C4-2B (cell line): ENCODE results near the gene PLAAT2.

ENCODE experiments used
- ZFX ChIP-seq: fragments of 450-650 bp; IDR thresholded peaks from 2 replicates; pipeline ENCODE4 v1.6.1; 2017
- TF ChIP-seq, protein P1 (sequence below): fragments of 450-650 bp; conservative IDR thresholded peaks from 2 replicates; pipeline ENCODE4 v1.5.1; 2017; ENCODE audit warnings: mild to moderate bottlenecking

DNA sequence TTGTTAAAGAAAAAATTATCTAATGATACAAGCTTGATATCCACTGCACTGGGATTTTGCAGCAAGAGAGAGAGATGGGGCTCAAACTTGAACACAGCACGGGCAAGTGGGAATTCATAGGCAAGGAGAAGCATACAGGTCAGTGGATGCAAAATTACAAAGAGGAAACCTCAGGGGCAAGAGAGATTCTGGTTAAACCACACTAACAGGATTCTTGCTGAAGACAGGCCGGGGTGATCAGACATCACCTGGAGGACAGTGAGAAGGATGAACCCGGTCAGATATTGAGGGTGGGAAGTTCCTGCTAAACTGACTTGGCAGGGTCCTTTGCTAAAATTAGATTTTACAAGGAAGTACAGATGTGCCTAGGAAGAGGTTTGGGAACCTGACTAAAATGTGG, 29.1 kb downstream of the PLAAT2 start:
- no peak for TF ChIP-seq ZFX
- TF ChIP-seq, protein P1, sequence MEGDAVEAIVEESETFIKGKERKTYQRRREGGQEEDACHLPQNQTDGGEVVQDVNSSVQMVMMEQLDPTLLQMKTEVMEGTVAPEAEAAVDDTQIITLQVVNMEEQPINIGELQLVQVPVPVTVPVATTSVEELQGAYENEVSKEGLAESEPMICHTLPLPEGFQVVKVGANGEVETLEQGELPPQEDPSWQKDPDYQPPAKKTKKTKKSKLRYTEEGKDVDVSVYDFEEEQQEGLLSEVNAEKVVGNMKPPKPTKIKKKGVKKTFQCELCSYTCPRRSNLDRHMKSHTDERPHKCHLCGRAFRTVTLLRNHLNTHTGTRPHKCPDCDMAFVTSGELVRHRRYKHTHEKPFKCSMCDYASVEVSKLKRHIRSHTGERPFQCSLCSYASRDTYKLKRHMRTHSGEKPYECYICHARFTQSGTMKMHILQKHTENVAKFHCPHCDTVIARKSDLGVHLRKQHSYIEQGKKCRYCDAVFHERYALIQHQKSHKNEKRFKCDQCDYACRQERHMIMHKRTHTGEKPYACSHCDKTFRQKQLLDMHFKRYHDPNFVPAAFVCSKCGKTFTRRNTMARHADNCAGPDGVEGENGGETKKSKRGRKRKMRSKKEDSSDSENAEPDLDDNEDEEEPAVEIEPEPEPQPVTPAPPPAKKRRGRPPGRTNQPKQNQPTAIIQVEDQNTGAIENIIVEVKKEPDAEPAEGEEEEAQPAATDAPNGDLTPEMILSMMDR = no peak
